GM12878 (cell line): ENCODE results near the gene DNAJC2. TPM values are rescaled to one million over a fixed set of nuclear protein-coding genes. Genes with fewer than 3 reads are reported as not detected.

ENCODE experiments used
- ATAC-seq: fragments of 200-7000 bp; cut with Tn5 transposase; 3 replicates; pipeline ENCODE4 v1.9.1; 2020; ENCODE audit warnings: mild to moderate bottlenecking, moderate library complexity
- BruUV-seq: library from RNA; stranded (reverse); fragments of 400-500 nt; replicated peaks from 2 replicates; lab custom pipeline; 2021; lab: Mats Ljungman, UMichigan
- CTCF ChIA-PET: fragments of 300-600 bp; sonication (Branson Sonifier 250); formaldehyde crosslinking; extraction: SDS; loops from one replicate; lab custom pipeline; 2021; ENCODE audit warnings: inconsistent platforms; lab: Yijun Ruan, JAX
- POLR2A ChIA-PET: fragments of 350-600 bp; formaldehyde crosslinking; extraction: SDS; loops from one replicate; lab custom pipeline; 2021; ENCODE audit warnings: inconsistent platforms; lab: Charles Lee
- RAD21 ChIA-PET: fragments of 300-600 bp; sonication (Branson Sonifier 250); formaldehyde crosslinking; loops from one replicate; lab custom pipeline; 2023; ENCODE audit warnings: antibody characterized with exemption; ENCODE audit not compliant: unreplicated experiment; lab: Charles Lee
- SMC1A ChIA-PET: fragments of 300-600 bp; sonication (Branson Sonifier 250); formaldehyde crosslinking; loops from one replicate; lab custom pipeline; 2023; ENCODE audit not compliant: unreplicated experiment, uncharacterized antibody; lab: Charles Lee
- DNase-seq: peaks from one replicate; pipeline ENCODE4 v3.0.0-alpha.2; 2011; ENCODE audit warnings: low read depth, low spot score
- FAIRE-seq: peaks from 3 replicates; lab custom pipeline; 2011; peaks lifted over from hg19 to GRCh38; lab: Jason Lieb, UNC
- H2AFZ ChIP-seq: 2 replicates; pipeline ENCODE4 v1.6.0; 2011; ENCODE audit warnings: low read depth, low read length, control low read depth; ENCODE audit not compliant: control insufficient read depth
- H3K27ac ChIP-seq: 2 replicates; pipeline ENCODE4 v1.5.1; 2011; ENCODE audit warnings: control low read depth; ENCODE audit not compliant: control insufficient read depth, insufficient read depth
- H3K27me3 ChIP-seq, 2 experiments: replicated peaks in 1 of 2; 2 replicates each; pipeline versions ENCODE4 v1.6.0 to v1.6.1; 2011; ENCODE audit warnings: low read length in 1 of 2; ENCODE audit not compliant: control insufficient read depth in 2 of 2, insufficient read depth in 2 of 2
- H3K36me3 ChIP-seq, 2 experiments: 2 replicates each; pipeline ENCODE4 v1.5.1; 2011; ENCODE audit warnings: low read length in 1 of 2; ENCODE audit not compliant: control insufficient read depth in 2 of 2, insufficient read depth in 2 of 2
- H3K4me1 ChIP-seq: 2 replicates; pipeline ENCODE4 v1.6.1; 2011; ENCODE audit warnings: mild to moderate bottlenecking, low read length, moderate library complexity, mixed read lengths; ENCODE audit not compliant: control insufficient read depth, insufficient read depth
- H3K4me2 ChIP-seq: 2 replicates; pipeline ENCODE4 v1.6.0; 2011; ENCODE audit warnings: control low read depth; ENCODE audit not compliant: control insufficient read depth, insufficient read depth
- H3K4me3 ChIP-seq: fragments of 200-600 bp; sonication (generic); 2 replicates; pipeline ENCODE4 v1.5.1; 2016
- H3K79me2 ChIP-seq: 2 replicates; pipeline ENCODE4 v1.6.0; 2011; ENCODE audit warnings: low read length; ENCODE audit not compliant: control insufficient read depth, insufficient read depth
- H3K9ac ChIP-seq: 2 replicates; pipeline ENCODE4 v1.8.0; 2011; ENCODE audit warnings: low read length, control low read depth, mixed read lengths; ENCODE audit not compliant: control insufficient read depth, insufficient read depth
- H3K9me3 ChIP-seq: replicated peaks from 3 replicates; pipeline ENCODE4 v1.5.1; 2011; ENCODE audit warnings: mild to moderate bottlenecking, low read length; ENCODE audit not compliant: control insufficient read depth, insufficient read depth
- H4K20me1 ChIP-seq: 2 replicates; pipeline ENCODE4 v1.6.0; 2011; ENCODE audit not compliant: control insufficient read depth, insufficient read depth
- BCL11A ChIP-seq: IDR thresholded peaks from 2 replicates; pipeline ENCODE4 v1.6.1; 2011; ENCODE audit warnings: low read depth, low read length
- CBX3 ChIP-seq: fragments of 200-600 bp; sonication (generic); IDR thresholded peaks from 2 replicates; pipeline ENCODE4 v1.6.1; 2016; ENCODE audit warnings: low read depth, borderline replicate concordance
- CBX5 ChIP-seq: sonication (generic); IDR thresholded peaks from 2 replicates; pipeline ENCODE4 v1.6.1; 2016; ENCODE audit warnings: low read depth, moderate library complexity, mild to moderate bottlenecking, inconsistent platforms
- EGR1 ChIP-seq, 2 experiments: IDR thresholded peaks; 1 replicate in 1 of 2; 2 replicates in 1 of 2; pipeline ENCODE4 v1.6.1; 2011 to 2012; ENCODE audit warnings: low read depth in 2 of 2, low read length in 2 of 2, borderline replicate concordance in 1 of 2, mild to moderate bottlenecking in 1 of 2, moderate library complexity in 1 of 2
- KDM1A ChIP-seq: fragments of 200-600 bp; sonication (generic); IDR thresholded peaks from 2 replicates; pipeline ENCODE4 v1.6.1; 2016; ENCODE audit warnings: borderline replicate concordance
- LARP7 ChIP-seq: fragments of 450-650 bp; IDR thresholded peaks from 2 replicates; pipeline ENCODE4 v1.6.1; 2017; ENCODE audit warnings: mild to moderate bottlenecking
- NFYB ChIP-seq: IDR thresholded peaks from 2 replicates; pipeline ENCODE4 v1.6.1; 2011; ENCODE audit warnings: low read depth, mild to moderate bottlenecking, low read length, improper control_type of control experiment, moderate library complexity; ENCODE audit not compliant: insufficient read depth
- POLR2AphosphoS2 ChIP-seq: IDR thresholded peaks from 2 replicates; pipeline ENCODE4 v1.6.1; 2011; ENCODE audit warnings: low read depth, mild to moderate bottlenecking, low read length, improper control_type of control experiment, moderate library complexity
- RFX5 ChIP-seq: IDR thresholded peaks from 2 replicates; pipeline ENCODE4 v1.6.1; 2011; ENCODE audit warnings: low read depth, low read length, improper control_type of control experiment
- TCF12 ChIP-seq: IDR thresholded peaks from 2 replicates; pipeline ENCODE4 v1.6.1; 2011; ENCODE audit warnings: low read depth, mild to moderate bottlenecking, low read length
- YBX1 ChIP-seq: fragments of 450-650 bp; IDR thresholded peaks from 2 replicates; pipeline ENCODE4 v1.6.1; 2016; ENCODE audit warnings: antibody characterized with exemption
- ZBED1 ChIP-seq: IDR thresholded peaks from 2 replicates; pipeline ENCODE4 v1.6.1; 2016; ENCODE audit warnings: borderline replicate concordance
- ZNF274 ChIP-seq: IDR thresholded peaks from one replicate; pipeline ENCODE4 v1.8.0; 2011; ENCODE audit not compliant: insufficient read length, insufficient read depth
- WGBS: methylation state at CpG from one replicate; pipeline ENCODE4 v1.1.6; 2016; ENCODE audit warnings: low lambda C conversion rate; ENCODE audit not compliant: insufficient replicate concordance, insufficient coverage; ENCODE audit errors: missing lambda C conversion rate; 5-methylcytosine and 5-hydroxymethylcytosine counted together
- in situ Hi-C: fragments of 300-500 bp; cut with MboI; formaldehyde crosslinking; loops from 9 replicates; pipeline ENCODE4 v1.14.3; 2018; ENCODE audit warnings: mixed read lengths
- intact Hi-C: fragments of 100-400 bp; cut with micrococcal nuclease; formaldehyde crosslinking; loops from one replicate; pipeline ENCODE4 v1.14.2; 2022; ENCODE audit not compliant: unreplicated experiment
- polyA plus RNA-seq, 11 experiments: library from polyadenylated mRNA; depleted of rRNA in 4 of 11; unstranded in 6 of 11; stranded (reverse) in 5 of 11; fragments of >200 nt; fragmentation: Nextera tagmentation in 4 of 11; fragmentation: Illumina TruSeq in 1 of 11; extraction: Ambion mirVana in 4 of 11; extraction: Trizol in 1 of 11; gene quantifications; 1 replicate in 1 of 11; 2 replicates in 10 of 11; pipeline versions ENCODE4 v1.2.1 to v1.2.3, GENCODE V29; 2011 to 2016; ENCODE audit warnings: inconsistent platforms in 2 of 11, missing spikeins in 2 of 11, low read depth in 1 of 11
- total RNA-seq, 4 experiments: library from RNA; depleted of rRNA in 3 of 4; stranded (reverse); fragments of >200 nt in 3 of 4; fragmentation: Illumina TruSeq in 1 of 4; extraction: Trizol in 1 of 4; gene quantifications; 2 replicates each; pipeline versions ENCODE4 v1.2.1 to v1.2.3, GENCODE V29; 2013 to 2021
- TF ChIP-seq, protein P1 (sequence below): fragments of 450-650 bp; formaldehyde crosslinking; IDR thresholded peaks from 2 replicates; pipeline ENCODE4 v1.4.0; 2022; ENCODE audit warnings: mild to moderate bottlenecking, moderate library complexity
- TF ChIP-seq, protein P2 (sequence below): fragments of 450-650 bp; formaldehyde crosslinking; IDR thresholded peaks from 2 replicates; pipeline ENCODE4 v1.5.0; 2022; ENCODE audit warnings: mild to moderate bottlenecking, missing genetic modification characterization
- TF ChIP-seq, protein P3 (sequence below): IDR thresholded peaks from 2 replicates; pipeline ENCODE4 v1.6.1; 2011; ENCODE audit warnings: borderline replicate concordance, low read depth, mild to moderate bottlenecking, moderate library complexity, low read length; ENCODE audit not compliant: insufficient read depth, poor library complexity, severe bottlenecking

DNAJC2 gene
- total and polyA plus RNA-seq, 10 of the 15 experiments (the other 5 are each of a cell fraction or from before 2014, with no cell fraction given), result 18.2 to 63.1 (median 30.6) TPM

DNA sequence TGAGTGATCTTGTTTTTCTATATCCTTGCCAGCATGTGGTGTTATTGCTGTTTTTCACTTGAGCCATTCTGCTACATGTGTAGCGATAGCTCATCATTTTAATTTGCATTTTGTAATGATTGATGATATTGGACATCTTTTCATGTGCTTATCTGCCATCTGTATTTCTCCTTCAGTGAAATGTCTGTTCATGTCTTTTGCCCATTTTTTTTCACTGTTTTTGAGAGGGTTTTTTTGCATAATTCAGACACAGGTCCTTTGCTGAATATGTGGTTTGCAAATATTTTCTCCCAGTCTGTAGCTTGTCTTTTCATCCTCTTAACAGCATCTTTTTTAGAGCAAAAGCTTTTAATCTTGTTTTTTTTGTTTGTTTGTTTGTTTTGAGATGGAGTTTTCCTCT, 51.0 kb downstream of the DNAJC2 start:
- ChIA-PET RAD21 (interaction anchor here (0.6 to 0.8 kb wide), 2 partner anchors 13 to 287 kb away, joined by 3 read pairs; no protein-coding TSS in a partner anchor), SMC1A (no interaction called here), CTCF (interaction anchor here (1.4 to 2.0 kb wide), 2 partner anchors 13 to 113 kb away, joined by 5 read pairs; no protein-coding TSS in a partner anchor), POLR2A (no interaction called here)
- WGBS, result 100% methylated on average over 1 of the region's 1 CpG
- in situ Hi-C loops (loop anchor here (25.0 kb wide), 1 partner anchor 869 kb away; no protein-coding TSS in a partner anchor), intact Hi-C loops (no loop called here)
- TF ChIP-seq YBX1, result no peak
- no peak for TF ChIP-seq ZNF274
- no peak for TF ChIP-seq EGR1 (IDR thresholded peaks at IDR 0.05; ENCODE audit: borderline replicate concordance in 1 of 2, low read depth in 2 of 2, low read length in 2 of 2)
- TF ChIP-seq NFYB, result no peak
- TF ChIP-seq RFX5, result no peak
- no peak for TF ChIP-seq BCL11A
- TF ChIP-seq LARP7, result no peak
- TF ChIP-seq POLR2AphosphoS2, result no peak
- TF ChIP-seq ZBED1, result no peak
- TF ChIP-seq, protein P1, sequence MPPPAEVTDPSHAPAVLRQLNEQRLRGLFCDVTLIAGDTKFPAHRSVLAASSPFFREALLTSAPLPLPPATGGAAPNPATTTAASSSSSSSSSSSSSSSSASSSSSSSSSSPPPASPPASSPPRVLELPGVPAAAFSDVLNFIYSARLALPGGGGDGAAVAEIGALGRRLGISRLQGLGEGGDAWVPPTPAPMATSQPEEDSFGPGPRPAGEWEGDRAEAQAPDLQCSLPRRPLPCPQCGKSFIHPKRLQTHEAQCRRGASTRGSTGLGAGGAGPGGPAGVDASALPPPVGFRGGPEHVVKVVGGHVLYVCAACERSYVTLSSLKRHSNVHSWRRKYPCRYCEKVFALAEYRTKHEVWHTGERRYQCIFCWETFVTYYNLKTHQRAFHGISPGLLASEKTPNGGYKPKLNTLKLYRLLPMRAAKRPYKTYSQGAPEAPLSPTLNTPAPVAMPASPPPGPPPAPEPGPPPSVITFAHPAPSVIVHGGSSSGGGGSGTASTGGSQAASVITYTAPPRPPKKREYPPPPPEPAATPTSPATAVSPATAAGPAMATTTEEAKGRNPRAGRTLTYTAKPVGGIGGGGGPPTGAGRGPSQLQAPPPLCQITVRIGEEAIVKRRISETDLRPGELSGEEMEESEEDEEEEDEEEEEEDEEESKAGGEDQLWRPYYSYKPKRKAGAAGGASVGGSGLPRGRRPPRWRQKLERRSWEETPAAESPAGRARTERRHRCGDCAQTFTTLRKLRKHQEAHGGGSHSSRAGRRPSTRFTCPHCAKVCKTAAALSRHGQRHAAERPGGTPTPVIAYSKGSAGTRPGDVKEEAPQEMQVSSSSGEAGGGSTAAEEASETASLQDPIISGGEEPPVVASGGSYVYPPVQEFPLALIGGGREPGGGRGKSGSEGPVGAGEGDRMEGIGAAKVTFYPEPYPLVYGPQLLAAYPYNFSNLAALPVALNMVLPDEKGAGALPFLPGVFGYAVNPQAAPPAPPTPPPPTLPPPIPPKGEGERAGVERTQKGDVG (CRISPR knock-in tag), result no peak
- TF ChIP-seq CBX3, result no peak
- TF ChIP-seq CBX5, result no peak
- TF ChIP-seq KDM1A, result no peak
- TF ChIP-seq, protein P2, sequence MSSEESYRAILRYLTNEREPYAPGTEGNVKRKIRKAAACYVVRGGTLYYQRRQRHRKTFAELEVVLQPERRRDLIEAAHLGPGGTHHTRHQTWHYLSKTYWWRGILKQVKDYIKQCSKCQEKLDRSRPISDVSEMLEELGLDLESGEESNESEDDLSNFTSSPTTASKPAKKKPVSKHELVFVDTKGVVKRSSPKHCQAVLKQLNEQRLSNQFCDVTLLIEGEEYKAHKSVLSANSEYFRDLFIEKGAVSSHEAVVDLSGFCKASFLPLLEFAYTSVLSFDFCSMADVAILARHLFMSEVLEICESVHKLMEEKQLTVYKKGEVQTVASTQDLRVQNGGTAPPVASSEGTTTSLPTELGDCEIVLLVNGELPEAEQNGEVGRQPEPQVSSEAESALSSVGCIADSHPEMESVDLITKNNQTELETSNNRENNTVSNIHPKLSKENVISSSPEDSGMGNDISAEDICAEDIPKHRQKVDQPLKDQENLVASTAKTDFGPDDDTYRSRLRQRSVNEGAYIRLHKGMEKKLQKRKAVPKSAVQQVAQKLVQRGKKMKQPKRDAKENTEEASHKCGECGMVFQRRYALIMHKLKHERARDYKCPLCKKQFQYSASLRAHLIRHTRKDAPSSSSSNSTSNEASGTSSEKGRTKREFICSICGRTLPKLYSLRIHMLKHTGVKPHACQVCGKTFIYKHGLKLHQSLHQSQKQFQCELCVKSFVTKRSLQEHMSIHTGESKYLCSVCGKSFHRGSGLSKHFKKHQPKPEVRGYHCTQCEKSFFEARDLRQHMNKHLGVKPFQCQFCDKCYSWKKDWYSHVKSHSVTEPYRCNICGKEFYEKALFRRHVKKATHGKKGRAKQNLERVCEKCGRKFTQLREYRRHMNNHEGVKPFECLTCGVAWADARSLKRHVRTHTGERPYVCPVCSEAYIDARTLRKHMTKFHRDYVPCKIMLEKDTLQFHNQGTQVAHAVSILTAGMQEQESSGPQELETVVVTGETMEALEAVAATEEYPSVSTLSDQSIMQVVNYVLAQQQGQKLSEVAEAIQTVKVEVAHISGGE (CRISPR knock-in tag), result no peak
- TF ChIP-seq, protein P3, sequence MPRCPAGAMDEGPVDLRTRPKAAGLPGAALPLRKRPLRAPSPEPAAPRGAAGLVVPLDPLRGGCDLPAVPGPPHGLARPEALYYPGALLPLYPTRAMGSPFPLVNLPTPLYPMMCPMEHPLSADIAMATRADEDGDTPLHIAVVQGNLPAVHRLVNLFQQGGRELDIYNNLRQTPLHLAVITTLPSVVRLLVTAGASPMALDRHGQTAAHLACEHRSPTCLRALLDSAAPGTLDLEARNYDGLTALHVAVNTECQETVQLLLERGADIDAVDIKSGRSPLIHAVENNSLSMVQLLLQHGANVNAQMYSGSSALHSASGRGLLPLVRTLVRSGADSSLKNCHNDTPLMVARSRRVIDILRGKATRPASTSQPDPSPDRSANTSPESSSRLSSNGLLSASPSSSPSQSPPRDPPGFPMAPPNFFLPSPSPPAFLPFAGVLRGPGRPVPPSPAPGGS, result no peak
- no peak for TF ChIP-seq TCF12
- no peak for FAIRE-seq
- no peaks in the 10 kb centered on the region for H3K9me3 ChIP-seq
- no peak overlapping the region for H3K27ac ChIP-seq
- H3K79me2 ChIP-seq, result peaks cover 13% of the 10 kb centered on the region
- no peak for DNase-seq
- H3K4me2 ChIP-seq, result no peak overlapping the region
- no peak overlapping the region for H3K4me3 ChIP-seq
- H4K20me1 ChIP-seq, result no peaks in the 10 kb centered on the region
- no peak overlapping the region for H3K9ac ChIP-seq
- H2AFZ ChIP-seq, result no peak overlapping the region
- no TSS peak for BruUV-seq
- no peak for ATAC-seq
- no peaks in the 10 kb centered on the region for H3K36me3 ChIP-seq
- H3K4me1 ChIP-seq, result peaks cover 3% of the 10 kb centered on the region; the same call in 1 of the 2 replicates
- no peaks in the 10 kb centered on the region for H3K27me3 ChIP-seq
